GM21825 (cell line): ENCODE data around the gene MED16.

ENCODE experiments used
- ATAC-seq: cut with Tn5 transposase; IDR thresholded peaks from one replicate; pipeline ENCODE4 v1.9.1; 2021; ENCODE audit warnings: mild to moderate bottlenecking, moderate library complexity; ENCODE audit not compliant: unreplicated experiment

The MED16 gene, protein sequence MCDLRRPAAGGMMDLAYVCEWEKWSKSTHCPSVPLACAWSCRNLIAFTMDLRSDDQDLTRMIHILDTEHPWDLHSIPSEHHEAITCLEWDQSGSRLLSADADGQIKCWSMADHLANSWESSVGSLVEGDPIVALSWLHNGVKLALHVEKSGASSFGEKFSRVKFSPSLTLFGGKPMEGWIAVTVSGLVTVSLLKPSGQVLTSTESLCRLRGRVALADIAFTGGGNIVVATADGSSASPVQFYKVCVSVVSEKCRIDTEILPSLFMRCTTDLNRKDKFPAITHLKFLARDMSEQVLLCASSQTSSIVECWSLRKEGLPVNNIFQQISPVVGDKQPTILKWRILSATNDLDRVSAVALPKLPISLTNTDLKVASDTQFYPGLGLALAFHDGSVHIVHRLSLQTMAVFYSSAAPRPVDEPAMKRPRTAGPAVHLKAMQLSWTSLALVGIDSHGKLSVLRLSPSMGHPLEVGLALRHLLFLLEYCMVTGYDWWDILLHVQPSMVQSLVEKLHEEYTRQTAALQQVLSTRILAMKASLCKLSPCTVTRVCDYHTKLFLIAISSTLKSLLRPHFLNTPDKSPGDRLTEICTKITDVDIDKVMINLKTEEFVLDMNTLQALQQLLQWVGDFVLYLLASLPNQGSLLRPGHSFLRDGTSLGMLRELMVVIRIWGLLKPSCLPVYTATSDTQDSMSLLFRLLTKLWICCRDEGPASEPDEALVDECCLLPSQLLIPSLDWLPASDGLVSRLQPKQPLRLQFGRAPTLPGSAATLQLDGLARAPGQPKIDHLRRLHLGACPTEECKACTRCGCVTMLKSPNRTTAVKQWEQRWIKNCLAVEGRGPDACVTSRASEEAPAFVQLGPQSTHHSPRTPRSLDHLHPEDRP

GRCh38 chr19:892894-893689 is at the start of gene MED16, which contains the start of gene RNU6-9:
Gene MED16 (minus strand): TSS chr19:893187. CDS start chr19:891131, 2,056 bp downstream.
Gene RNU6-9 (plus strand): TSS chr19:893484.
- ATAC-seq = peak; percentile 63

- no peak for ATAC-seq
Observed at GRCh38 chr19:942133-942645, 49.2 kb upstream of the MED16 start.

GRCh38 chr19:941292-942132 is 48.5 kb upstream of the MED16 start:
- peak; percentile 1 for ATAC-seq

DNA sequence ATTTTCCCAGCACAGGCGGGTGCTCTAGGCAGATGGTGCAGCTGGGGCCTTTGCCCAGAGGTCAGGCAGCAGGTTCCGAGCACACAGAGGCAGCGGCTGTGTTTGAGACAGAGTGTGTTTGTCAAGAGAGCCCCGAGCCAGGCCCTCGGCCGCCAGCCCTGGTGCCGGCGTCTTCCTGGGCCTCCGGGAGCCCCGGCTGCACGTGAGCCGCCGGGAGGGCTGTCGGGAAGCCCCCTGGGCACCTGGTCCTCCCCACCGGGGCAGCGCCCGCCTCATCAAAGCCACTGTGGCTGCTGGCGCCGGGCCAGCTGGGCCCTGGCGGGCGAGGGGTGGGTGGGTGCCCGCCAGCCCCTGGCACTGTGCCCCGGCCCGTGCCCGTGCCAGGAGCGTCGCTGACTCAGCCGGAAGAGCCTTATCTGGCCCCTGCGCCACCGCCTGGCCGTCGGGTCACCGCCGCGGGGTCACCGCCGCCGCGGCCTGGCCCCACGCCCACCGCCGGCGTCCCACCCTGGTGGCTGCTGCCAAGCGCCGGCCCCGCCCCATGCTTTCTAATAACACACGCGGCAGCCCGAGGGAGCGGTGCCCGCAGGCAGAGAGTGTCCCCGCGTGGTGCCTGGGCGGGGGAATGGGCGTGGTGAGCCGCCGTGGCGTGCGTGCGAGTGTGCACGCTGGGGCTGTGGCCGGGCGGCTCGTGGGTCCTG is 47.8 kb upstream of the MED16 start:
- peak; percentile 28 for ATAC-seq

GRCh38 chr19:939922-940321 is 46.9 kb upstream of the MED16 start:
- no peak for ATAC-seq

DNA sequence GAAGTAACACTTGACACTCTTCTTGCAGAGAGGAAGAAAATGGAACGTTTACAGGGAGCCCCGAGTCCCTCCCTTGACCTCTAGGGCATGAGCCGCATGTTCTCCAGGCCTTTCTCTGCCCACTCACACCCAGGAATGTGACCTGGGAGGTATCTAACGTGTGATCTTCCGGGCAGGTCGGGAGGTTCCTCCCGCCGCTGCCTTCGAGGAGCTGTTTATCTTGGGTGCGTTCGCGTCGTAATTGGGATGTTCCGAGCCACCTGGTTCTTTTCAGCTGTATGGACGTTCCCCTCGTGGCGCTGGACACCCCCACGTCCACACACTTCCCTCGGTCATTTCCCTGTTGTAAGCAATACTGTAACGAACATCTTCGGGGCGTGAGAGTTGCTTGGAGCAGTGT is 46.5 kb upstream of the MED16 start:
- ATAC-seq = no peak

DNA sequence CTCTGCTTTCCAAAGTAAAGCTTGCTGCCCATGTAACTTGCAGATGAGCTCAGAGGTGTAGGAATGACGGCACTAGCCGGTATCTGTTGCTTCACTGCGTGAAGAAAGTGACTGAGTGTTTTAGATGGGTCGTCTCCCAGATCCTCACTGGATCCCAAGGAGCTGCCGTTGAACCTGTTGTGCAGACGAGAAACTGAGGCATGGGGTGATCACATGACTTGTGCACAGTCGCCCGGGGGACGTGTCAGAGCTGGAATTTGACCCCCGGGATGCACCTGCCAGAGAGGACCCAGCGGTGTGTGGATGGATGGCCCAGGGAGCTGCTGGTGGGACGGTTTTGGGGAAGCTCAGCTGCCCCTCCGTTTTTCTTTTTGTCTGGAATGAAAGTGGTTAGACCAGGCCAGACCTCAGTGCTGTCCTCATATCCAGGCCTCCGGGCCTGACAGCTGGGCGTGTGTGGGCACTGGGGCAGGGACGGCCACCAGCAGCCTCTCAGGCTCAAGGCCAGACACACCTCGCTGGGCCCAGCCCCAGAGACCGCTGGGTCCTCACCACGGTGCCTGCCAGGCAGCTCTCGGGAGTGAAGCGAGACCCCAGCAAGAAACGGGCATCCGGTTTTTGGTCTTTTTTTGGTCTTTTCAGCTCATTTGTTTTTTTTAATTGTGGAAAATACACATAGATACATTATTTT is 45.4 kb upstream of the MED16 start:
- no peak for ATAC-seq

- no peak for ATAC-seq
Observed at GRCh38 chr19:937259-937694, 44.3 kb upstream of the MED16 start.

DNA sequence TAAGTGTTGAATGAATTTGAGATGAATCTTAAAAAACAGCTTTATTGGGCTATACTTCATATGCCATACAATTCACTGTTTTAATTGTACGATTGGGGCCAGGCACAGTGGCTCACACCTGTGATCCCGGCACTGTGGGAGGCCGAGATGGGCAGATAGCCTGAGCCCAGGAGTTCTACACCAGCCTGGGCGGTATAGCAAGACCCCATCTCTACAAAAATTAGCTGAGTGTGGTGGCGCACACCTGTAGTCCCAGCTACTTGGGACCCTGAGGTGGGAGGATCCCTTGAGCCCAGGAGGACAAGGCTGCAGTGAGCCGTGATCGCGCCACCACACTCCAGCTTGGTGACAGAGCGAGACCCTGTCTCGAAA is 43.2 kb upstream of the MED16 start:
- ATAC-seq = no peak

GRCh38 chr19:934865-935479 is 42.0 kb upstream of the MED16 start:
- no peak for ATAC-seq

DNA sequence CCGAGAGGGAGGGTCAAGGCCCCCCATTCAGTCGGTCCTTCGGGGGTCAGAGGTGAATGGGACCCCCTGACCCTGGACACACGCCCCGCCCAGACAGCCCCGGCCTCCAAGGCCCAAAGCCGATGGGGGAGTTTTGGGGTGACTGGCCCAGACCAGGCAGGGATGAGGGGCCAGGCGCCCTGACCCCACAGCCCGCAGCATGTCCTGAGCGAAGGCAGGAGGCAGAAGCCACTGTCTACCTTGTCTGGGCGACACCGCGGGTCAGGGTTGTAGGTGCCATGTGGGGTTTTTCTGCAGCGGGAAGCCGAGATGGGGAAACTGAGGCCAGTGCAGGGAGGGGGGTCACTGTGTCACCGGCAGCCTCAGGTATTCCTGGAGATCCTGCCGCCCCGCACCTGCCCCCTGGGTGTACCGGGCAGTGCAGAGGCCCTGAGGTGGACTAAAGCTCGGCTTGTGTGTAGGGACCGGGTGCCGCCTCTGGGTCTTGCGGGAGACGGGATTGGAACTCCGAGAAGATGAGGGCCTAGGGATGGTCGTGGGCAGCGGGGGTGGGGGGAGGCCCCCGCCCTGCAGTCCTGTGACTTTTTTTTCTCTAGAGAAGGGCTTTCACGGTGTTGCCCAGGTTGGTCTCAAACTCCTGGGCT is 41.3 kb upstream of the MED16 start:
- ATAC-seq = no peak

DNA sequence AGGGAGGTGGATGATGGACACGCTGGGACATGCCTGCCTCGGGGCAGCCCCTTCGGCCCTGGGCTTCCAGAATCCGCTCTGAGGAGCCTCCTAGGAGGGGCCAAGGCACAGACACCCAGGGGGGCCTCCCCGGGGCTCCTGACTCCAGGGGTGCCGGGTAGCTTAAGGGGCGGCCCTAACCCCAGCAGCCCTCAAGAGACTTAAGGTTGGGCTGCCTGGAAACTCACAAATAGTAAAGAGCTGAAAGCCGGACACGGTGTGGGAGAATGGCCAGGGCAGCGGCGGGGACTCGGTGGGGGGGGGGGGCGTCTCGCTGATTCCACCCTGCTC is 40.5 kb upstream of the MED16 start:
- ATAC-seq = no peak

GRCh38 chr19:932648-933552 is 39.9 kb upstream of the MED16 start:
- ATAC-seq = no peak

DNA sequence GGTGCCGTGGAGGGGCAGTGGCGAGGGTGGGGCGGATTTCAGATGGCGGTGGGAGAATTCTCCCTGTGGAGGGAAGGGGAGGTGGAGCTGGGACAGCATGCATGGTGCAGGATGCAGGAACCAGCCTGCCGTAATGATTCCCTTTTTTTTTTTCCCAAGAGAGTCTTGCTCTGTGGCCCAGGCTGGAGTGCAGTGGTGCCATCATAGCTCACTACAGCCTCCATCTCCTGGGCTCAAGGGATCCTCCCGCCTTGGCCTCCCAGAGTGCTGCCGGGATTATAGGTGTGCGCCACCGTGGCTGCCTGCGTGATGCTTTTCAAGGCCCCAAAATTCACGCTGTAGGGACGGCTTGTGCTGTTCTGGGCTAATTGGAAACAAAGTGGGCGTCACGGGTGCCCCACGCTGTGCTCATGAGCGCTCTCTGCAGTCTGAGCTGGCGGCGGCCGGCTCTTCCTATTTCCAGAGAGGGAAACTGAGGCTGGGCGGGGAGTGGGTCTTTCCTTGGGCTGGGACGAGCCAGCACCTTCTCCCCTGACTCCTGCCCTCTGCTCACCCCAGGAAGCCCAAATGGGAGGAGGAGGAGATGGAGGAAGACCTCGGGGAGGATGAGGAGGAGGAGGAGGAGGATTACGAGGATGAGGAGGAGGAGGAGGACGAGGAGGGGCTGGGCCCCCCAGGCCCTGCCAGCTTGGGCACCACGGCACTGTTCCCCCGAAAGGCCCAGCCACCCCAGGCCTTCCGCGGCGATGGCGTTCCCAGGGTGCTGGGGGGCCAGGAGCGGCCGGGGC is 39.1 kb upstream of the MED16 start:
- ATAC-seq = no peak

- ATAC-seq = no peak
Observed at GRCh38 chr19:929891-930258, 36.9 kb upstream of the MED16 start.

DNA sequence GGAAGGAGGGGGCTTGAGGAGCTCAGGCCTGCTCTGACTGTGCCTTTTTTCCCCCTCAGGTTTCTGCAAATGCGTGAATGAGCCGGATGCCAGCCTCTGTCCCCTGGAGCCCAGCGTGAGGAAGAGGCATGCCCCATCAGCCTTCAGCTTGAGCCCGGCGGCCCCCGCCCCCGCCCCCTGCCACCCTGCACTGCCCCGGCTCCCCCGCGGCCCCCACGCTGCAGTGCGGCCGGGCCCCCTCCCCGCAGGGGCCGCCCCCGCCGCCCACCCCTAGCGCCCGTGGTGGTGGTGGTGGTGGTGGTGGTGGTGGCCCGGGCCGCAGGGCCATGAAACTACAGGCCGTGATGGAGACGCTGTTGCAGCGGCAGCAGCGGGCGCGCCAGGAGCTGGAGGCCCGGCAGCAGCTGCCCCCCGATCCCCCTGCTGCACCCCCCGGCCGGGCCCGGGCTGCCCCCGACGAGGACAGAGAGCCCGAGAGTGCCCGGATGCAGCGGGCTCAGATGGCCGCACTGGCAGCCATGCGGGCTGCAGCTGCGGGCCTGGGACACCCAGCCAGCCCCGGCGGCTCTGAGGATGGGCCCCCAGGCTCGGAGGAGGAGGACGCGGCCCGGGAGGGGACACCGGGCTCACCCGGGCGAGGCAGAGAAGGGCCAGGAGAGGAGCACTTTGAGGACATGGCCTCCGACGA is 36.4 kb upstream of the MED16 start:
- ATAC-seq = no peak
